Measurements from ENCODE around the gene NUBP2. TPM values are rescaled to one million over a fixed set of nuclear protein-coding genes. Genes with fewer than 3 reads are reported as not detected.

The NUBP2 gene
- total RNA-seq, 1 donor = 26.2 TPM

GRCh38 chr16:1766231-1766630 lies 16.5 kb upstream of the NUBP2 start:
- Histone ChIP-seq H3K4me3 (ENCODE audit: low read length) (no peak overlapping the region), H3K4me1 (ENCODE audit: insufficient read depth, low read length) (peaks cover 10% of the 10 kb centered on the region)

GRCh38 chr16:1766701-1767100 lies 16.1 kb upstream of the NUBP2 start:
- H3K4me1 ChIP-seq (ENCODE audit: insufficient read depth, low read length) = peaks cover 11% of the 10 kb centered on the region
- no peaks in the 10 kb centered on the region for H3K27me3 ChIP-seq (ENCODE audit: insufficient read depth, low read length)
- no peaks in the 10 kb centered on the region for H3K9me3 ChIP-seq (ENCODE audit: low read depth, low read length)
- H3K4me3 ChIP-seq (ENCODE audit: low read length) = no peak overlapping the region

More at GRCh38 chr16:1766231-1766630, 16.5 kb upstream of the NUBP2 start:
- no peaks in the 10 kb centered on the region for H3K9me3 ChIP-seq (ENCODE audit: low read depth, low read length)
- no peaks in the 10 kb centered on the region for H3K27me3 ChIP-seq (ENCODE audit: insufficient read depth, low read length)

DNA sequence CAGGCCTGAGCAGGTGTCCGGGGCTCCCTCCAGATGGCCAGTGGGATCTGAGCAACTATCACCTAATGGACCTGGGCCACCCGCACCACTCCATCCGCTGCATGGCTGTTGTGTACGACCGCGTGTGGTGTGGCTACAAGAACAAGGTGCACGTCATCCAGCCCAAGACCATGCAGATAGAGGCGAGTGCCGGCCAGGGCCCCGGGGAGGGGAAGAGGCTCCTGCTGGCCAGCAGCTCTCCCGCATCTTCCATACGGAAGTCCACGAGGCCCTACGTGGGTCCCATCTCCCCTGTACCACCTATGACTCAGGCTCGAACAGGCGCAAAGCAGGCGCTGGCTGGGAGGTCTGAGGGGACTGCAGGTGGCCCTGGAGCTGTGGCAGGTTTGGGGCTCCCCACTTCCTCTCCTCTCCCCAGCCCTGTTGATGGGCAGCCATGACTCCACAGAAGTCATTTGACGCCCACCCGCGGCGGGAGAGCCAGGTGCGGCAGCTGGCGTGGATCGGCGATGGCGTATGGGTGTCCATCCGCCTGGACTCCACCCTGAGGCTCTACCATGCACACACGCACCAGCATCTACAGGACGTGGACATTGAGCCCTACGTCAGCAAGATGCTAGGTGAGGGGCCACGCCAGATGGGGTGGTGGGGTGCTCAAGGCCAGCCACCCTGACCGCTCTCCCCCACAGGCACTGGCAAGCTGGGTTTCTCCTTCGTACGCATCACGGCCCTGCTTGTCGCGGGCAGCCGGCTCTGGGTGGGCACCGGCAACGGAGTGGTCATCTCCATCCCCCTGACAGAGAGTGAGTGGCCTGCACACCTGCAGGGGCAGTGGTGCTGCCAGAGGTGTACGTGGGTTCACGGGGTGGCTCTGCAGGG lies 15.4 kb upstream of the NUBP2 start:
- peaks cover 18% of the 10 kb centered on the region for H3K4me1 ChIP-seq (ENCODE audit: insufficient read depth, low read length)
- H3K4me3 ChIP-seq (ENCODE audit: low read length) = no peak overlapping the region
- no peaks in the 10 kb centered on the region for H3K27me3 ChIP-seq (ENCODE audit: insufficient read depth, low read length)
- H3K9me3 ChIP-seq (ENCODE audit: low read depth, low read length) = no peaks in the 10 kb centered on the region

- H3K27me3 ChIP-seq (ENCODE audit: insufficient read depth, low read length) = no peaks in the 10 kb centered on the region
- H3K4me1 ChIP-seq (ENCODE audit: insufficient read depth, low read length) = peaks cover 20% of the 10 kb centered on the region
Measured at GRCh38 chr16:1768061-1768766, 14.5 kb upstream of the NUBP2 start.

GRCh38 chr16:1768767-1769401 lies 13.9 kb upstream of the NUBP2 start:
- Histone ChIP-seq H3K27me3 (ENCODE audit: insufficient read depth, low read length) (no peaks in the 10 kb centered on the region), H3K4me3 (ENCODE audit: low read length) (no peak overlapping the region), H3K4me1 (ENCODE audit: insufficient read depth, low read length) (peaks cover 23% of the 10 kb centered on the region), H3K9me3 (ENCODE audit: low read depth, low read length) (no peaks in the 10 kb centered on the region)

More at GRCh38 chr16:1768061-1768766, 14.5 kb upstream of the NUBP2 start:
- H3K4me3 ChIP-seq (ENCODE audit: low read length) = no peak overlapping the region
- no peaks in the 10 kb centered on the region for H3K9me3 ChIP-seq (ENCODE audit: low read depth, low read length)

- no peaks in the 10 kb centered on the region for H3K27me3 ChIP-seq (ENCODE audit: insufficient read depth, low read length)
- H3K4me3 ChIP-seq (ENCODE audit: low read length) = no peak overlapping the region
- no peaks in the 10 kb centered on the region for H3K9me3 ChIP-seq (ENCODE audit: low read depth, low read length)
- peaks cover 31% of the 10 kb centered on the region for H3K4me1 ChIP-seq (ENCODE audit: insufficient read depth, low read length)
Measured at GRCh38 chr16:1769402-1770300, 13.1 kb upstream of the NUBP2 start.

- Histone ChIP-seq H3K9me3 (ENCODE audit: low read depth, low read length) (no peaks in the 10 kb centered on the region), H3K27me3 (ENCODE audit: insufficient read depth, low read length) (no peaks in the 10 kb centered on the region), H3K4me3 (ENCODE audit: low read length) (peak overlapping the region; percentile 88), H3K4me1 (ENCODE audit: insufficient read depth, low read length) (peaks cover 36% of the 10 kb centered on the region)
Measured at GRCh38 chr16:1770328-1771187, 12.2 kb upstream of the NUBP2 start.

- Histone ChIP-seq H3K4me1 (ENCODE audit: insufficient read depth, low read length) (peaks cover 36% of the 10 kb centered on the region), H3K27me3 (ENCODE audit: insufficient read depth, low read length) (no peaks in the 10 kb centered on the region), H3K9me3 (ENCODE audit: low read depth, low read length) (no peaks in the 10 kb centered on the region), H3K4me3 (ENCODE audit: low read length) (peak within 1 kb of the TSS; percentile 88)
Measured at GRCh38 chr16:1771188-1771863, 11.4 kb upstream of the NUBP2 start, which contains the start of gene NME3. Gene NME3, minus strand, starts transcription at chr16:1771543. Its CDS starts 9 bp downstream, at chr16:1771534.

DNA sequence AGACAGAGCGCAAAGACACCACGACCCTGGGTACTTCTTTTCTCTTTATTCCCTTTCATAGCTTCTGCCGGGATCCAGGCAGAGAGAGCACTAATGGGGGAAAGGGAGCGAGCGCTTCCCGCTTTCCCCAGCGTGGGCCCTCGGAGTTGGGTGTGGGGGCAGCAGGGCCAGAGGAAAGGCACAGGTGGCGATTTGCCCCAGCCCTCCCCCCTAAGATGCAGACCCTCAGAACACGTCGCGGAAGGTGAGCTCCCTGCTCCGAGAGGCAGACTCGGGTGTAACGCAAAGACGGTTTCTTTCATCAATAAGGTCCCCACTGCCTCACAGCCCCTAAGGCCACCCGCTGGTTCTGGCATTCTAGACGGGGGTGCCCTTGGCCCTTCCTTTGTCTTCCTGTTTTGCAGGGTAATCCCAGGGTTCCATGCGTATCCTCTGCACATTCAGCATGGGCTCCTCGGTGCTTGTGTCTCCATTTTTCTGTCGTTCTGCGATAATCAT lies 10.8 kb upstream of the NUBP2 start:
- Histone ChIP-seq H3K4me3 (ENCODE audit: low read length) (peak overlapping the region; percentile 88), H3K4me1 (ENCODE audit: insufficient read depth, low read length) (peaks cover 36% of the 10 kb centered on the region), H3K9me3 (ENCODE audit: low read depth, low read length) (no peaks in the 10 kb centered on the region), H3K27me3 (ENCODE audit: insufficient read depth, low read length) (no peaks in the 10 kb centered on the region)

DNA sequence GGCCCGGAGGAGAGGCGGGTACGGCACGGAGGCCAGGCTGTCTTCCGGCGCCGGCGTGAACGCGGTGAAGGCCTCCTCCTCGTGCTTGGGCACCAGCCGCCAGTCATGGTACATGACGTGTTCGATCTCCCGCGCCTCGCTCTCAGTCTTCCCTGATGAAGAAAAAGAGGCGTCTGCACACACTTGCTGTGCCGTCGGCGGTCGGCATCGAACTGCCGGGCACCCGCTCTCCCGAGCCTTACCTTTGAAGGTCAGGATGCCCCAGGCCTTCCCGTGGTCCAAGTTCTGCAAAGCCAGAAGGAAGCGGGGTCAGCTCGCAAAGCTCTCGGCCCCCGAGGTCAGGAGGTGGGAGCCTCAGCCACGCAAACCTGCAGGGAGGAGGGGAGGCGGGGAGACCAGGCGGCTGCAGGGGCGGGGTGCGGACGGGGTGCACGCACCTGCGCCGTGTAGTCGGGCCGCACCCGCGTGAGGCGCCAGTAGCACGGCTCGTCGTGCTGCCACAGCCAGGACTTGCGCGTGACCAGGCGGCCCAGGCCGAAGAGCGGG lies 10.3 kb upstream of the NUBP2 start, which contains the start of gene EME2:
Gene EME2, plus strand, starts transcription at position 449 of the 546 bp plus-strand sequence. CDS start 418 bp downstream, outside the sequence.
- Histone ChIP-seq H3K4me1 (ENCODE audit: insufficient read depth, low read length) (peaks cover 36% of the 10 kb centered on the region), H3K9me3 (ENCODE audit: low read depth, low read length) (no peaks in the 10 kb centered on the region), H3K27me3 (ENCODE audit: insufficient read depth, low read length) (no peaks in the 10 kb centered on the region), H3K4me3 (ENCODE audit: low read length) (peak within 1 kb of the TSS; percentile 88)

DNA sequence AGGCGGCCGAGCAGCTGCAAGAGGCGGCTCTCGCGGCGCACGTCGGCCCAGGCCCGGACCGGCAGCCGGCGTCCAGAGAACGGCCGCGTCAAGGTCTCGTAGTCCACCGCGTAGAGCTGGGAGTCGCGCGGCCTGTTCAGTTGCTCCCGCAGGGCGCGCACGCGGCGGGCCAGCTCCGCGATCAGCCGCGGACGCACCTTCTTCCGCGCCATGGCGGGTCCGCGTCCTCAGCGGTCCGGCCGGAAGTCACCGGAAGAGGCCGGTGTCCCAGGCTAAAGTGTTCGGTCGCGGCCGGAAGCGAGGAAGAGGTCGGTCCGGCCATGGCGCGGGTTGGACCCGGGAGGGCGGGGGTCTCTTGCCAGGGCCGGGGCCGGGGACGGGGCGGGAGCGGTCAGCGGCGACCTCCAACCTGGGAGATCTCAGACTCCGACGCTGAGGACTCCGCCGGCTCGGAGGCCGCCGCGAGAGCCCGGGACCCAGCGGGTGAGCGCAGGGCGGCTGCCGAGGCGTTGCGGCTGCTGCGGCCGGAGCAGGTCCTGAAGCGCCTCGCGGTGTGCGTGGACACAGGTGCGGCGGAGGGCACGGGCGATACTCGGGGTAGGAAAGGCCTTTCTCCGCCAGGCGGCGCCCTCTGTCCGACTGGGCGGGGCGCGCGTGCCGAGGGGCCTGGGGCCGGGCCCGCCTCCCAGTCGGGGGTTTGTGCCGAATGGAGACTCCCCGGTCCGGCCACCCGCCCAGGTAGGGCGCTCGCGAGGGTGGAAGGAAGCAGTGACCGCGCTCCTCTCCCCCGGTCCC lies 9.7 kb upstream of the NUBP2 start, which contains the start of gene MRPS34:
Gene MRPS34, minus strand, starts transcription at position 227 of the 795 bp plus-strand sequence. Its CDS starts 15 bp downstream, at position 212.
- Histone ChIP-seq H3K9me3 (ENCODE audit: low read depth, low read length) (no peaks in the 10 kb centered on the region), H3K4me1 (ENCODE audit: insufficient read depth, low read length) (peaks cover 36% of the 10 kb centered on the region), H3K4me3 (ENCODE audit: low read length) (peak within 1 kb of the TSS; percentile 88)

More for the DNA sequence above, 9.7 kb upstream of the NUBP2 start, which contains the start of gene MRPS34:
- H3K27me3 ChIP-seq (ENCODE audit: insufficient read depth, low read length) = no peaks in the 10 kb centered on the region

Measured in mononuclear cell (primary cell).